Sigmoid colon (tissue), 7 donors: Measurements from ENCODE around the gene DRD1. TPM values are rescaled to one million over a fixed set of nuclear protein-coding genes. Genes with fewer than 3 reads are reported as not detected.
A peak's percentile ranks its signal among the peaks of the same experiment; 100 is the strongest.
"Not testable (repeated sequence)": the region's sequence is repeated elsewhere in the genome, so short reads cannot be mapped to it uniquely, and the experiment has no call there.

Source experiments
- DNase-seq: peaks from one replicate; pipeline ENCODE4 v3.0.0-alpha.2; 2019
- H3K27ac ChIP-seq, 4 donors: fragments of 200-600 bp; sonication (generic); one replicate each; pipeline ENCODE4 v1.5.1; 2016 to 2019; ENCODE audit warnings: mild to moderate bottlenecking in 1 of 4
- H3K27me3 ChIP-seq, 3 donors: fragments of 200-600 bp; sonication (generic); one replicate each; pipeline ENCODE4 v1.5.1; 2019; ENCODE audit warnings: mild to moderate bottlenecking in 1 of 3
- H3K36me3 ChIP-seq, 4 donors: fragments of 200-600 bp; sonication (generic); one replicate each; pipeline ENCODE4 v1.5.1; 2016 to 2019
- H3K4me1 ChIP-seq, 4 donors: fragments of 200-600 bp; sonication (generic); one replicate each; pipeline ENCODE4 v1.5.1; 2017 to 2019
- H3K4me3 ChIP-seq, 4 donors: fragments of 200-600 bp; sonication (generic); one replicate each; pipeline ENCODE4 v1.5.1; 2017 to 2019; ENCODE audit warnings: mild to moderate bottlenecking in 2 of 4, moderate library complexity in 1 of 4
- H3K9me3 ChIP-seq, 4 donors: fragments of 200-600 bp in 3 of 4; sonication (generic) in 3 of 4; one replicate each; pipeline versions ENCODE4 v1.5.1 to v1.6.1; 2013 to 2019
- EP300 ChIP-seq, 4 donors: sonication (generic); formaldehyde crosslinking; IDR thresholded peaks; one replicate each; pipeline ENCODE4 v1.6.1; 2017; ENCODE audit warnings: antibody characterized with exemption in 4 of 4
- POLR2A ChIP-seq, 2 donors: fragments of 450-650 bp; IDR thresholded peaks; one replicate each; pipeline ENCODE4 v1.6.1; 2016; ENCODE audit warnings: antibody characterized with exemption in 2 of 2, mild to moderate bottlenecking in 2 of 2, moderate library complexity in 2 of 2
- POLR2AphosphoS5 ChIP-seq, 4 donors: sonication (generic); formaldehyde crosslinking; IDR thresholded peaks; one replicate each; pipeline ENCODE4 v1.6.1; 2017; ENCODE audit warnings: antibody characterized with exemption in 4 of 4
- WGBS, 2 donors: extraction: QIAGEN DNeasy Blood & Tissue Kit; methylation state at CpG; one replicate each; pipeline ENCODE4 v1.1.7; 2013; 5-methylcytosine and 5-hydroxymethylcytosine counted together
- intact Hi-C: fragments of 100-400 bp; cut with DNase I; formaldehyde crosslinking; loops from one replicate; pipeline ENCODE4 v1.15.1; 2023
- polyA plus RNA-seq, 3 donors: library from polyadenylated mRNA; stranded (reverse); fragments of 200-250 nt; gene quantifications; one replicate each; pipeline ENCODE4 v1.2.3, GENCODE V29; 2013
- total RNA-seq, 4 donors: library from RNA; depleted of rRNA; stranded (reverse); fragments of >200 nt; gene quantifications; one replicate each; pipeline ENCODE4 v1.1.0, GENCODE V29; 2016
- TF ChIP-seq, protein P1 (sequence below), 4 experiments: fragments of 450-650 bp in 3 of 4; fragments of 200-600 bp in 1 of 4; IDR thresholded peaks; one replicate each; pipeline ENCODE4 v1.5.1; 2016 to 2019; ENCODE audit warnings: antibody characterized with exemption in 4 of 4, mild to moderate bottlenecking in 3 of 4, moderate library complexity in 2 of 4
- donor health status: healthy with polysubstance abuse.
- donor health status: Bipolar disorder and iron deficiency.
- donor health status: healthy.

DRD1 gene
- total and polyA plus RNA-seq, 7 donors, result 0.06 TPM; not detected in 6

DNA sequence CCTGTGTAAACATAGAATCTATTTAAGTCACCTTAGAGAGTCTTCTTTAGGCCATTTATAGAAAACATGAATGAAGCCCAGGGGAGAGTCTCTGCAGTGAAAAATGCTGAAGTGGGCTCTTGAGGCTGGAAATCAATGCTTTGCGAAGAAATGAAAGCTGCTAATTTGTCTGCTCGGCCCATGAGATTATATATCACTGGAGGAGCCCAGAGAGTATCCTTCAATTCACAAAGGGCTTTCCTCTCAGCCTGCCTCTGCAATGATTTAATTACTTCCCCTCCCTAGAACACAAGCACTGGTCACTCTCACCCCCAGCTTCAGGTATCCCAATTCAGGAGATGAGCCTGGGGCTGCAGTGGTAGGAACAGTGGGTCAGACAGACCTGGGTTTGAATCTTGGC lies 8.2 kb upstream of the DRD1 start:
- Histone ChIP-seq H3K4me1 (peaks cover 0 to 6% (median 0%) of the 10 kb centered on the region in 4 donors), H3K27me3 (peaks cover 0 to 33% (median 5%) of the 10 kb centered on the region in 3 donors), H3K36me3 (no peaks in the 10 kb centered on the region), H3K27ac (no peak overlapping the region), H3K9me3 (no peaks in the 10 kb centered on the region), H3K4me3 (no peak overlapping the region)
- WGBS, 2 donors, result 76 to 89% methylated on average over 2 of the region's 2 CpGs
- intact Hi-C loops, result no loop called here
- TF ChIP-seq, protein P1, sequence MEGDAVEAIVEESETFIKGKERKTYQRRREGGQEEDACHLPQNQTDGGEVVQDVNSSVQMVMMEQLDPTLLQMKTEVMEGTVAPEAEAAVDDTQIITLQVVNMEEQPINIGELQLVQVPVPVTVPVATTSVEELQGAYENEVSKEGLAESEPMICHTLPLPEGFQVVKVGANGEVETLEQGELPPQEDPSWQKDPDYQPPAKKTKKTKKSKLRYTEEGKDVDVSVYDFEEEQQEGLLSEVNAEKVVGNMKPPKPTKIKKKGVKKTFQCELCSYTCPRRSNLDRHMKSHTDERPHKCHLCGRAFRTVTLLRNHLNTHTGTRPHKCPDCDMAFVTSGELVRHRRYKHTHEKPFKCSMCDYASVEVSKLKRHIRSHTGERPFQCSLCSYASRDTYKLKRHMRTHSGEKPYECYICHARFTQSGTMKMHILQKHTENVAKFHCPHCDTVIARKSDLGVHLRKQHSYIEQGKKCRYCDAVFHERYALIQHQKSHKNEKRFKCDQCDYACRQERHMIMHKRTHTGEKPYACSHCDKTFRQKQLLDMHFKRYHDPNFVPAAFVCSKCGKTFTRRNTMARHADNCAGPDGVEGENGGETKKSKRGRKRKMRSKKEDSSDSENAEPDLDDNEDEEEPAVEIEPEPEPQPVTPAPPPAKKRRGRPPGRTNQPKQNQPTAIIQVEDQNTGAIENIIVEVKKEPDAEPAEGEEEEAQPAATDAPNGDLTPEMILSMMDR (IDR thresholded peaks at IDR 0.05), result no peak
- no peak for TF ChIP-seq POLR2AphosphoS5 (IDR thresholded peaks at IDR 0.05)
- no peak for TF ChIP-seq POLR2A (IDR thresholded peaks at IDR 0.05)
- no peak for TF ChIP-seq EP300 (IDR thresholded peaks at IDR 0.05)
- DNase-seq, result no peak

DNA sequence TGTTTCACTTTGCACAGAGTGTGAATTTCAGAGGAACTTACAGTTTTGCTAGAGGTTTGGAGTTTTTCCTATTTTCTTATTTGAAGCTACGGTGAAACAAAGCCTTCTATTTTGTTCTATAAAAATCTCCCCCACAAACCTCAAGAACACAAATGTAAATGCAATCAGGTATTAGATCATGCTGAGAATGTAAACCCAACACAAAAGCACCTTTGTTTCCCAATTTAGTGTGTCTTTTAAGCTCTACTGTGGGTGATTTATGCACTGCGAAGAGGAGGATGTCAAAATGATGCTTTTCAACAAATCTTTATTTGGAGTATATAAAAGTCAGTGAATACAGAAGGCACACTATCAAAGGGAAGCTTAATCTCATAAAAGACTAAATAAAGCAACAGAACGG lies 4.3 kb upstream of the DRD1 start:
- Histone ChIP-seq H3K27me3 (peaks cover 14 to 44% (median 19%) of the 10 kb centered on the region in 3 donors), H3K4me3 (no peak overlapping the region), H3K4me1 (peaks cover 0 to 23% (median 14%) of the 10 kb centered on the region in 4 donors), H3K36me3 (no peaks in the 10 kb centered on the region), H3K27ac (no peak overlapping the region), H3K9me3 (no peaks in the 10 kb centered on the region)
- TF ChIP-seq EP300 (IDR thresholded peaks at IDR 0.05), result no peak
- TF ChIP-seq, protein P1 (IDR thresholded peaks at IDR 0.05), result no peak
- no peak for TF ChIP-seq POLR2AphosphoS5 (IDR thresholded peaks at IDR 0.05)
- no peak for TF ChIP-seq POLR2A (IDR thresholded peaks at IDR 0.05)
- intact Hi-C loops, result no loop called here
- no peak for DNase-seq
- WGBS, 2 donors, result 32 to 45% methylated on average over 3 of the region's 3 CpGs

DNA sequence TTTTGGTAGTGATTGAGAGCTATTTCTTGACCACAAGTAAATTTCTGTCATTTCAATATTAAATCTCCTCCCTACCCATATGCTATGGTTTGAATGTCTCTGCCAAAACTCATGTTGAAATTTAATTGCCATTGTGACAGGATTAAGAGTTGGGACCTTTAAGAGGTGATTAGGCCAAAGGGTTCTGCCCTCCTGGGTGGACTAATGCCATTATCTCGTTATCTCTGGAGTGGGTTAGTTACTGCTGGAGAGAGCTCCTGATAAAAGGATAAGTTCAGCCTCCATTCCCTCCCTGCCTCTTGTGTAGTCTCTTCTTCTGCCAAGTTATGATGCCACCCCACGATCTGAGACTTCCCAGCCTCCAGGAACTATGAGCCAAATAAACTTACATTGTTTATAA lies 3.6 kb upstream of the DRD1 start:
- Histone ChIP-seq H3K27me3 (peaks cover 21 to 44% (median 23%) of the 10 kb centered on the region in 3 donors), H3K4me1 (peaks cover 0 to 23% (median 14%) of the 10 kb centered on the region in 4 donors), H3K4me3 (no peak overlapping the region), H3K9me3 (no peaks in the 10 kb centered on the region), H3K27ac (no peak overlapping the region), H3K36me3 (no peaks in the 10 kb centered on the region)
- intact Hi-C loops, result no loop called here
- DNase-seq, result no peak
- peak in 1 of 4 donors; percentile 30 for TF ChIP-seq POLR2AphosphoS5 (IDR thresholded peaks at IDR 0.05)
- TF ChIP-seq POLR2A (IDR thresholded peaks at IDR 0.05), result no peak
- WGBS, 2 donors, result 34 to 37% methylated on average over 2 of the region's 2 CpGs

DNA sequence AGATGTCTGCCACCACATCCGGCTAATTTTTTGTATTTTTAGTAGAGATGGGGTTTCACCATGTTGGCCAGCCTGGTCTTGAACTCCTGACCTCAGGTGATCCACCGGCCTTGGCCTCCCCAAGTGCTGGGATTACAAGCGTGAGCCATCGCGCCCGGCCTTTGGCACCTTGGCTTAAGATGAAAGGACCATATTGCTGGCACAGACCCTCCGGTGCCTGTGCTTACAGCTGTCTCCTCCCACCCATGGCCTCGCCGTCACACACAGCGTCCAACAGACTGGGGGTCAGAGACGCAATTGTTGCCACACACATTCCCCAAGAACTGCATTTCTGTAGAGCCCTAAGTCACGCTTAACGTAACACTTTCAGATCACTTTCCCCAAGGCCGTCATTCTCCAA lies 2.4 kb upstream of the DRD1 start:
- H3K36me3 ChIP-seq, intact Hi-C loops, H3K4me3 ChIP-seq, DNase-seq, H3K9me3 ChIP-seq, H3K27ac ChIP-seq: not testable (repeated sequence)
- 89 to 91% methylated on average over 14 of the region's 14 CpGs for WGBS, 2 donors
- H3K4me1 ChIP-seq, result peaks cover 0 to 23% (median 14%) of the 10 kb centered on the region in 4 donors
- peaks cover 23 to 56% (median 30%) of the 10 kb centered on the region in 3 donors for H3K27me3 ChIP-seq

DNA sequence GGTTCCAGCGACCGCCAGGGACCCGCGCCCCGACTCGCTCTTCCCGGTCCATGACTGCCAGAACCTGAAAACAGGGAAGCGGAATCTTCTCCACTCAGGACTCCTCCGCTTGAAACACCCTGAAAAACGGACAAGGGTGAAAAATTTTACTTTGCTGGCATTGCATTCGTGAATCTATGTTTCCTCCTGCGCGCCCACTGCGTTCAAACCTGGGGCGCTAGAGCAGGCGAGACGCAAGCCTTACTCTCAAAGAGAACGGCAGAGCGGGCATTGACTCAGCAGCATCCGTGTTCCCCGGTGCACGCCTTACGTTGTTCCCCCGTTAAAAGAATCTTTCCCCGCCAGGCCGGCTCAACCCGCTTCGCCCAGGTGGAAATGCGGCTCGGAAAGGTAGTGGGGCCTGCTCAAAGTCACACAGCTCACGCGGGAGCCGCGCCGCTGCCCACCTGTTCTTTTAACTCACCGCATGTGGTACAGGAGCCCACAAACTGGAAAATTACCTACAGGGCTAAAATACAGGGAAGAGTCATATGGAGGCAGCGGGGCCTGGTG lies 999 bp upstream of the DRD1 start:
- Histone ChIP-seq H3K9me3 (no peaks in the 10 kb centered on the region), H3K4me3 (peak overlapping the region in 2 of 4 donors; percentile 31 to 41), H3K27ac (no peak overlapping the region), H3K4me1 (peaks cover 0 to 23% (median 14%) of the 10 kb centered on the region in 4 donors), H3K27me3 (peaks cover 23 to 60% (median 30%) of the 10 kb centered on the region in 3 donors), H3K36me3 (no peaks in the 10 kb centered on the region)
- intact Hi-C loops, result loop anchor here (2.0 kb wide), 1 partner anchor 494 kb away; no protein-coding TSS in a partner anchor
- TF ChIP-seq, protein P1 (IDR thresholded peaks at IDR 0.05), result peak in 2 of 4 experiments; percentile 3 to 11
- no peak for TF ChIP-seq EP300 (IDR thresholded peaks at IDR 0.05)
- DNase-seq, result no peak
- 23 to 29% methylated on average over 37 of the region's 37 CpGs for WGBS, 2 donors
